Measurements from ENCODE around the gene GGPS1. TPM values are rescaled to one million over a fixed set of nuclear protein-coding genes. Genes with fewer than 3 reads are reported as not detected.
"Not testable (repeated sequence)": the region's sequence is repeated elsewhere in the genome, so short reads cannot be mapped to it uniquely, and the experiment has no call there.

Gene GGPS1
- polyA plus RNA-seq, 4 donors, result 51.8 to 73.9 (median 65.9) TPM

DNA sequence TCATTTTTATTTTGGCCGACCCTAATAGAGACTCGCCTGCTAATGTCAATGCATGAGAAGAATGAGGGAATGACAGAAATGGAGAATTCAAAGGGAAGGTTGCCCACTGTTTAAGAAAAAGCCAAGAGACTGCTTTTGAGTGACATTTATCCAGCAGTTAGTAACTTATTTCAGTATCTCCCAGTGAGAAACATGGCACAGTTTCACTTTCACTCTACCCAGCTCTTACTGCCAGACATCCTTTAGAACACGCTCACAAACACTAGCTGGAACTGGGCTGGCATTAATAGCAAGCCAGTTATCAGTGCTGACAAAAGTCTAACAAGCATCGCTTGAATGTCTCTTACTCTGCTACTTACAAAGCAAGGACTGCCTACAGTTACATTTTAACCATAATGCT is 8.5 kb downstream of the GGPS1 start:
- DNase-seq (ENCODE audit: low read depth in 4 of 4, low spot score in 3 of 4), result peak in 1 of 4 donors; percentile 22

- DNase-seq (ENCODE audit: low read depth in 4 of 4, low spot score in 3 of 4), result no peak
These were observed 11.4 kb downstream of the GGPS1 start for GRCh38 chr1:235339746-235340145.

- DNase-seq (ENCODE audit: low read depth in 4 of 4, low spot score in 3 of 4), result no peak
These were observed 13.0 kb downstream of the GGPS1 start for GRCh38 chr1:235341334-235341733.

DNA sequence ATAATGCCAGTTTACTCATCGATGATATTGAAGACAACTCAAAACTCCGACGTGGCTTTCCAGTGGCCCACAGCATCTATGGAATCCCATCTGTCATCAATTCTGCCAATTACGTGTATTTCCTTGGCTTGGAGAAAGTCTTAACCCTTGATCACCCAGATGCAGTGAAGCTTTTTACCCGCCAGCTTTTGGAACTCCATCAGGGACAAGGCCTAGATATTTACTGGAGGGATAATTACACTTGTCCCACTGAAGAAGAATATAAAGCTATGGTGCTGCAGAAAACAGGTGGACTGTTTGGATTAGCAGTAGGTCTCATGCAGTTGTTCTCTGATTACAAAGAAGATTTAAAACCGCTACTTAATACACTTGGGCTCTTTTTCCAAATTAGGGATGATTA is 13.7 kb downstream of the GGPS1 start:
- no peak for DNase-seq (ENCODE audit: low read depth in 4 of 4, low spot score in 3 of 4)

DNA sequence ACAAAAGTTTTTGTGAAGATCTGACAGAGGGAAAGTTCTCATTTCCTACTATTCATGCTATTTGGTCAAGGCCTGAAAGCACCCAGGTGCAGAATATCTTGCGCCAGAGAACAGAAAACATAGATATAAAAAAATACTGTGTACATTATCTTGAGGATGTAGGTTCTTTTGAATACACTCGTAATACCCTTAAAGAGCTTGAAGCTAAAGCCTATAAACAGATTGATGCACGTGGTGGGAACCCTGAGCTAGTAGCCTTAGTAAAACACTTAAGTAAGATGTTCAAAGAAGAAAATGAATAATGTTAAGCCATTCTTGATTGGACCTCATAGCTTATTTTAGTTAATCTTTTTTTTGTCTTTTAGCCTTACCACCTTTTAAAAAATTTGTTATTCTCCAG is 14.1 kb downstream of the GGPS1 start:
- DNase-seq (ENCODE audit: low read depth in 4 of 4, low spot score in 3 of 4), result no peak

DNA sequence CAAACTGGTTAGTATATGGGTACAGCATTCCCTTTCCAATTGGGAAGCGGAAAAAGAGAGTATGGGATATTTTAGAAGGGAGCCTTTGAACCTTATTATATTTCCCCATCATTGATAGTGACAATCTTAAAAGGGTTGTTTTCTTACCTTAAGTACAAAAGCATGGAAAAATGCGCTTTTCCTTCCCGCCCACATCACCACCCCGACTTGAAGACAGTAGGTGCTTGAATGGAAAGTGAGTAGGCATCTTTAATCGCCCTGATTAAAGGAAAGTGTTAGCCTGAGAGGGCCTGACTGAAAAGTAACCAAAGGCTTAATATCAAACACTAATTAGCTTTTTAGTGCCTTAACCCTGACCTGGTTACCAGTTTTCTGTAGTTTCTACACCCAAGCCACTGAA is 15.4 kb downstream of the GGPS1 start:
- no peak for DNase-seq (ENCODE audit: low read depth in 4 of 4, low spot score in 3 of 4)

DNA sequence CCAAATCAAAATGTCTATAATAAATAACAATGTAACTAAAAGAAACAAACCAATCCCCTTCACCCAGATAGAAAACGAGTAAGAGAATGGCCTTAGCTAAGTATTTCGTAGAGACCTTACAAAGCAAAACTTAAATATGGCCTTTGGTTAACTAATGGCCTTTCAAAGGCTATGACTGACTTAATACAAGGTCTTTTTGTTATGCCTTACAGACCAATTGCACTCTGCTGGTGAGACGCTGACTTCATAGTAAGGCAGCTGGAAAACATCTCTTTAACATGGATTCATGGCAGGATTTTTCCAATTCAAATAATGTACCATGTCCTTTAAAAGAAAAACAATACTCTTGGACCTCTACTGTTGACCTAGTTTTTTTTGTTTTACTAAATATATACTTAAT is 23.1 kb downstream of the GGPS1 start:
- DNase-seq (ENCODE audit: low read depth in 4 of 4, low spot score in 3 of 4), result no peak

DNA sequence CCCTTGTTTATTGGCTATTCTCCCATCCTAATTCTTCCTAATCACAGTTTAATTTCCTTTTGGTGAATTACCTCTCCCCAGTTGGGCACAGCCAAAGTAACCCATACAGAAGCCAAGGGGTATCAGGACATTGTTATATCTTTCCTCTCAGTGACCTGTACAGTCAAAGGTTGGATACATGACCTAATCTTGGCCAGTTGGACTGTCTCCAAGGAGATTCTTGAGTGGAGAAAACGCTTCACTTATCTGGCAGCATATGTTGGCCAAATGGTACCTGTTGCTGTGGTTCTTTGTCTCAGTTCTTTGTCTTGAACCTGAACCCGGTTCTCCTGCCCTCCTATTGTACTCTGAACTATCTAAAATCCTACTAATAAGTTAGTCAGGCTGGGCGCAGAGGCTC is 23.5 kb downstream of the GGPS1 start:
- DNase-seq (ENCODE audit: low read depth in 4 of 4, low spot score in 3 of 4), result no peak

DNA sequence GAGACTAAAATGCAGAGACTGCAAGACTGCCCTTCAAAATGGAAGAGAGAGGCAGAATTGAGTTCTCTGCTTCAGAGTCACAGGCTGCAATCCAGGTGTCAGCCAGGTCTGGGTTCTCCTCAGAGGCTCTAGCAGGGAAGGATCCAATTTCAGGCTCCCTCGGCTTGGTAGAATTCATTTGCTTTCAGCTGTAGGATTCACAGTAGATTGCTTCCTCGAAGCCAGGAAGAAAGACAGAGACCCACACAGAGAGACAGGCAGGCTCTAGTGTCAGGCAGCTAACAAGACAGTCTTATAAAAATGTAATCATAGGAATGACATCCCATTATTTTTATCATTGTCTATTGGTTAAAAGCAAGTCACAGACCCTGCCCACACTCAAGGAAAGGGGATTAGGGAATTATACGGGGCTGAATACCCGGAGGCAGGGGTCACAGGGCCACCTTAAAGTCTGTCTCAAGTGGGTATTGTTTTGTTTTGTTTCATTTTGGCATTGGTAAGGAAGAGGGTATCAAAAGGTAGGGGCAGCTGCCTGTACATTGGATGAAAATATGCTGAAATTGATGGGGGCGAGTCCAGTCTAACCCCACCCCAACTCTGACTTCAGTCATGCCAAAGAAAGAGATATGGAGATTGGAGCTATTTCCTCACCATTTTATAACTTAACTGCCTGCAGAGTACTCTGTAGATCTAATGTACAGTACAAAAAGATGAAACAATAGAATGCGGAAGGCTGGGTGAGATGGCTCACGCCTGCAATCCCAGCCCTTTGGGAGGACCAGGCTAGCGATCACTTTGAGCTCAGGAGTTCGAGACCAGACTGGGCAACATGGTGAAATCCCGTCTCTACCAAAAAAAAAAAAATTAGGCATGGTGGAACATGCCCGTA is 29.4 kb downstream of the GGPS1 start:
- no peak for DNase-seq (ENCODE audit: low read depth in 4 of 4, low spot score in 3 of 4)

DNA sequence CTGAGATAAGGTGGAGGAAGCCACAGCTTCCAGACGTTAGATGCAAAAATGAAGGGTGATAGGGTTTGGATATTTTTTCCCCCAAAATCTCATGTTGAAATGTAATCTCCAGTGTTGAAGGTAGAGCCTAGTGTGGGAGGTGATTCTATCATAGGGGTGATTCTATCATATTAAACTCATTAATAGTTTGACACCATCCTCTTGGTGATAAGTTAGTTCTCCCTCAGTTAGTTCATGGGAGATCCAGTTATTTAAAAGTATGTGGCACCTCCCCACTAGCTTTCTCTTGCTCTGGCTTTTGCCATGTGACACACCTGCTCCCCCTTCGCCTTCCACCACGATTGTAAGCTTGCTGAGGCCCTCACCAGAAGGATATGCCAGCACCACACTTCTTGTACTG is 30.5 kb downstream of the GGPS1 start:
- no peak for DNase-seq (ENCODE audit: low read depth in 4 of 4, low spot score in 3 of 4)

DNA sequence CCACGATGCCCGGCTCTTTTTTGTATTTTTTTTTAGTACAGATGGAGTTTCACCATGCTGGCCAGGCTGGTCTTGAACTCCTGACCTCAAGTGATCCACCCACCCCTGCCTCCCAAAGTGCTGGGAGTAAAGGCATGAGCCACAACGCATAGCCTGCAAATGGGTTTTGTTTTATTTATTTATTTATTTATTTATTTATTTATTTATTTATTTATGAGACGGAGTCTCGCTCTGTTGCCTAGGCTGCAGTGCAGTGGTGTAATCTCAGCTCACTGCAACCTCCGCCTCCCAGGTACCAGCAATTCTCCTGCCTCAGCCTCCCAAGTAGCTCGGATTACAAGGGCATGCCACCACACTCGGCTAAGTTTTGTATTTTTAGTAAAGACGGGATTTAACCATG is 35.8 kb downstream of the GGPS1 start:
- not testable (repeated sequence) for DNase-seq (ENCODE audit: low read depth in 4 of 4, low spot score in 3 of 4)

- DNase-seq (ENCODE audit: low read depth in 4 of 4, low spot score in 3 of 4), result no peak
These were observed 37.9 kb downstream of the GGPS1 start for GRCh38 chr1:235366286-235366685.

DNA sequence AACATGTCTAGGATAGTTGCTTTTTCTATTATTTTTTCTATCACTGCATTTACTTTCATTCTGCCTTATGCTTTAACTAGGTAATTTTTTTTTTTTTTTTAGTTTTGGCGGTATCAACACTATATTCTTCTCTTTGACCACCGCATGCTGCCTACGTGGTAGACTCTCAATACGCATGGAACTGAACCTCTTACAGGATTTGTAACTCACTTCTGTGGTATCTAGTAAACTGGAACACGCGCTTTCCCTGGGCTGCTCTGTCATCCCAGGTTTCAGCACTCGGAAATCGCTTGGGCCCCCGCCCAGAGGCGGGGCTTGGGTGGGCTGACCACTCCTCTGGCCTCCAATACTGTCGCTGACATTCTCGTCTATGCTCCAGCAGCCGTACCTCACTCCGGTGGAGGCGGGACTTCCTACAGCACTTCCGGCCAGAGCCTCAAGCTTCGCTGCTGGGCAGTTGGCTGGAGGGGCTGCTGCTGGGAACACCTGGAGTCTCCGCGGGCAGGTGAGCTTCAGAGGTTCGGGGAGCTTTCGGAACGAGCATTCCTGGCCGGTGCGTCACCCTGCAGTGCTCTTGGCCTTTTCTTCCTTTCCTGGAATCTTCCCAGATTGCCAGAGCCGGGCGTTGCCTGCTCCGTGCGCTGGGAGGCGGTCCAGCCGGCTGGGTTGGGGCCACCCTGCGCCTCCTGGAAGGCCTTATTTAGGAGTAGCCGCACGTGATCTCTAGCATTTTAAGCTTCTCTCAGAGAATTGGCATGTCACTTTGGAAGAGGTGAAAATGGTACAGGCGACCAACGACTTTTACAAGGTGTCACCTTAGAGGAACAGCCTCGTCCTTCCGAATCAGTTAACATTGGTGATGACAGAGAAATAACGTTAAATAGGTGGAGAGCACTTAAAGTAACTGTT is 38.9 kb downstream of the GGPS1 start, which contains the start of gene TBCE:
Gene TBCE, plus strand, starts transcription at position 428 of the 909 bp plus-strand sequence. CDS start 12,623 bp downstream, outside the sequence.
- peak; percentile 92 to 97 (median 94) for DNase-seq (ENCODE audit: low read depth in 4 of 4, low spot score in 3 of 4)

- no peak for DNase-seq (ENCODE audit: low read depth in 4 of 4, low spot score in 3 of 4)
These were observed 40.1 kb downstream of the GGPS1 start for GRCh38 chr1:235368428-235368827.

DNA sequence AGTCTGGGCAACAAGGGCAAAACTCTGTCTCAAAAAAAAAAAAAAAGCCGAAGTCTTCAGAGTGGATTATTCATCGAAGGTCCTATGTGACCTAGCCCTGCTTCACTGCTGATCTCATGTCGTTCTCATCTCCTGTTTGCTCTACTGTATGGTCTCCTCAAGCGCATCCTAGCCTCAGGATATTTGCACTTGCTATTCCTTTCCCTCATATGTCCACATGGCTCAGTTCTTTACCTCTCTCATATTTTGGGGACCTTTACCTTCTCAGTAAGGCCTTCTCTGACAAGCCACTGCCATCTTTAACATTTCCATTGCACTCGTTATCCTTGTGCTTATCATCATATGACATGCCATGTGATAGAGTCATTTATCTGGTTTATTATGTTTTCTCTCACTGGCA is 41.4 kb downstream of the GGPS1 start:
- DNase-seq (ENCODE audit: low read depth in 4 of 4, low spot score in 3 of 4), result no peak

- DNase-seq (ENCODE audit: low read depth in 4 of 4, low spot score in 3 of 4), result no peak
These were observed 47.7 kb downstream of the GGPS1 start for GRCh38 chr1:235375919-235376605.

DNA sequence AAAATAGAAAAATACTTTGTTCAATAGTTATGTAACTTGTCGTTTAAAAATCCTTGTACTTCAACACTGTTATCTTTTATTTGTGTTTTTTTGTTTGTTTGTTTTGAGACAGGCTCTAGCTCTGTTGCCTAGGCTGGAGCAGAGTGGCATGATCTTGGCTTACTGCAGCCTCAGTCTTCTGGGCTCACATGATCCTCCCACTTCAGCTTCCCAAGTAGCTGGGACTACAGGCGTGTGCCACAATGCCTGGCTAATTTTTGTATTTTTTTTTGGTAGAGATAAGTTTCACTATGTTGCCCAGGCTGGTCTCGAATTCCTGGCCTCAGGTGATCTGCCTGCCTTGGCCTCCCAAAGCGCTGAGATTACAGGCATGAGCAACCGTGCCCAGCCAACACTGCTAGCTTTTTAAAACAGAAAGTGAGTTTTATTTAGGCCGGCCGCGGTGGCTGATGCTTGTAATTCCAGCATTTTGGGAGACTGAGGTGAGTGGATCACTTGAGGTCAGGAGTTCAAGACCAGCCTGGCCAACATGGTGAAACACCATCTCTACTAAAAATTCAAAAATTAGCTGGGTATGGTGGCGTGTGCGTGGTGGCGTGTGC is 49.9 kb downstream of the GGPS1 start:
- not testable (repeated sequence) for DNase-seq (ENCODE audit: low read depth in 4 of 4, low spot score in 3 of 4)

GRCh38 chr1:235381955-235382739 is 53.8 kb downstream of the GGPS1 start:
- not testable (repeated sequence) for DNase-seq (ENCODE audit: low read depth in 4 of 4, low spot score in 3 of 4)

- DNase-seq (ENCODE audit: low read depth in 4 of 4, low spot score in 3 of 4), result not testable (repeated sequence)
These were observed 57.3 kb downstream of the GGPS1 start for GRCh38 chr1:235385633-235386032.

- no peak for DNase-seq (ENCODE audit: low read depth in 4 of 4, low spot score in 3 of 4)
These were observed 63.5 kb downstream of the GGPS1 start for GRCh38 chr1:235391874-235392273.
